Measurements from ENCODE around the gene HCN2.

Gene HCN2

GRCh38 chr19:555474-555808, 34.2 kb upstream of the HCN2 start:
- Histone ChIP-seq H3K9me3 (ENCODE audit: insufficient read depth, low read length) (no peaks in the 10 kb centered on the region), H3K36me3 (ENCODE audit: low read length) (no peaks in the 10 kb centered on the region), H3K4me2 (ENCODE audit: low read depth, low read length, poor library complexity, severe bottlenecking) (no peak overlapping the region), H3K27ac (ENCODE audit: low read depth, low read length) (no peak overlapping the region), H3F3A (ENCODE audit: insufficient read depth) (no peaks in the 10 kb centered on the region), H3K79me2 (ENCODE audit: insufficient read depth, low read length) (no peaks in the 10 kb centered on the region), H3K9ac (ENCODE audit: low read length) (no peak overlapping the region), H3K27me3 (ENCODE audit: low read length) (no peaks in the 10 kb centered on the region), H3K9me2 (replicated peaks; ENCODE audit: insufficient read depth, low read length) (no peaks in the 10 kb centered on the region), H2AFZ (ENCODE audit: low read depth, low read length, severe bottlenecking) (no peak overlapping the region), H4K20me1 (ENCODE audit: low read depth, low read length) (no peaks in the 10 kb centered on the region), H3K4me3 (ENCODE audit: insufficient read depth, low read length, poor library complexity, severe bottlenecking) (no peak overlapping the region)
- no peak for TF ChIP-seq EZH2phosphoT487 (conservative IDR thresholded peaks at IDR 0.05; ENCODE audit: low read length)
- no peak for TF ChIP-seq CTCF (IDR thresholded peaks at IDR 0.05; ENCODE audit: insufficient read depth, low read length, poor library complexity, severe bottlenecking)

GRCh38 chr19:556611-557382, 32.9 kb upstream of the HCN2 start:
- Histone ChIP-seq H3K27me3 (ENCODE audit: low read length) (no peaks in the 10 kb centered on the region), H3K36me3 (ENCODE audit: low read length) (no peaks in the 10 kb centered on the region), H4K20me1 (ENCODE audit: low read depth, low read length) (no peaks in the 10 kb centered on the region), H3K9ac (ENCODE audit: low read length) (no peak overlapping the region), H3K4me3 (ENCODE audit: insufficient read depth, low read length, poor library complexity, severe bottlenecking) (no peak overlapping the region), H3K9me2 (replicated peaks; ENCODE audit: insufficient read depth, low read length) (no peaks in the 10 kb centered on the region), H3K79me2 (ENCODE audit: insufficient read depth, low read length) (no peaks in the 10 kb centered on the region), H3K27ac (ENCODE audit: low read depth, low read length) (no peak overlapping the region), H2AFZ (ENCODE audit: low read depth, low read length, severe bottlenecking) (no peak overlapping the region), H3K4me2 (ENCODE audit: low read depth, low read length, poor library complexity, severe bottlenecking) (no peak overlapping the region), H3F3A (ENCODE audit: insufficient read depth) (no peaks in the 10 kb centered on the region), H3K9me3 (ENCODE audit: insufficient read depth, low read length) (no peaks in the 10 kb centered on the region)
- TF ChIP-seq EZH2phosphoT487 (conservative IDR thresholded peaks at IDR 0.05; ENCODE audit: low read length) (no peak), CTCF (IDR thresholded peaks at IDR 0.05; ENCODE audit: insufficient read depth, low read length, poor library complexity, severe bottlenecking) (no peak)

GRCh38 chr19:558770-559439, 30.8 kb upstream of the HCN2 start:
- TF ChIP-seq EZH2phosphoT487 (conservative IDR thresholded peaks at IDR 0.05; ENCODE audit: low read length): no peak
- TF ChIP-seq CTCF (IDR thresholded peaks at IDR 0.05; ENCODE audit: insufficient read depth, low read length, poor library complexity, severe bottlenecking): no peak
- Histone ChIP-seq H3K9ac (ENCODE audit: low read length) (no peak overlapping the region), H3K27ac (ENCODE audit: low read depth, low read length) (no peak overlapping the region), H3F3A (ENCODE audit: insufficient read depth) (no peaks in the 10 kb centered on the region), H3K79me2 (ENCODE audit: insufficient read depth, low read length) (no peaks in the 10 kb centered on the region), H2AFZ (ENCODE audit: low read depth, low read length, severe bottlenecking) (no peak overlapping the region), H3K4me2 (ENCODE audit: low read depth, low read length, poor library complexity, severe bottlenecking) (no peak overlapping the region), H4K20me1 (ENCODE audit: low read depth, low read length) (no peaks in the 10 kb centered on the region), H3K36me3 (ENCODE audit: low read length) (no peaks in the 10 kb centered on the region), H3K9me3 (ENCODE audit: insufficient read depth, low read length) (no peaks in the 10 kb centered on the region), H3K4me3 (ENCODE audit: insufficient read depth, low read length, poor library complexity, severe bottlenecking) (no peak overlapping the region), H3K9me2 (replicated peaks; ENCODE audit: insufficient read depth, low read length) (no peaks in the 10 kb centered on the region), H3K27me3 (ENCODE audit: low read length) (no peaks in the 10 kb centered on the region)
